T-cell (primary cell): ENCODE measurements around the gene PWWP2A. TPM values are rescaled to one million over a fixed set of nuclear protein-coding genes. Genes with fewer than 3 reads are reported as not detected.

Source experiments
- ATAC-seq, 4 experiments: fragments of 200-7000 bp in 3 of 4; fragments of 150-1000 bp in 1 of 4; cut with Tn5 transposase; replicated peaks in 1 of 4; 1 replicate in 3 of 4; 2 replicates in 1 of 4; pipeline ENCODE4 v1.10.0; 2021; ENCODE audit warnings: moderate library complexity in 3 of 4, mild to moderate bottlenecking in 2 of 4, moderate number of reproducible peaks in 1 of 4
- CTCF ChIA-PET, 2 donors: fragments of 300-600 bp; sonication (Branson Sonifier 250); formaldehyde crosslinking; loops; one replicate each; lab custom pipeline; 2022; ENCODE audit warnings: antibody characterized with exemption in 2 of 2; lab: Charles Lee
- POLR2A ChIA-PET, 2 donors: fragments of 300-600 bp; sonication (Branson Sonifier 250); formaldehyde crosslinking; loops; one replicate each; lab custom pipeline; 2022; ENCODE audit warnings: antibody characterized with exemption in 2 of 2; lab: Charles Lee
- DNase-seq, 35 experiments: peaks; one replicate each; pipeline versions ENCODE4 v3.0.0 to v3.0.0-alpha.2; 2013 to 2023
- H3K27ac ChIP-seq: one replicate; pipeline ENCODE4 v1.5.1; 2013; ENCODE audit warnings: low read length
- H3K27me3 ChIP-seq, 2 experiments: replicated peaks in 1 of 2; 1 replicate in 1 of 2; 2 replicates in 1 of 2; pipeline versions ENCODE4 v1.6.1 to v1.7.0; 2013; ENCODE audit warnings: low read length in 1 of 2, mixed read lengths in 1 of 2; ENCODE audit not compliant: control insufficient read depth in 2 of 2, insufficient read depth in 2 of 2; ENCODE audit errors: extremely low read depth in 1 of 2
- H3K36me3 ChIP-seq, 2 donors: 1 replicate in 1 of 2; 2 replicates in 1 of 2; pipeline versions ENCODE4 v1.6.1 to v1.7.0; 2013; ENCODE audit warnings: low read length in 1 of 2; ENCODE audit not compliant: control insufficient read depth in 2 of 2, insufficient read depth in 1 of 2; ENCODE audit errors: extremely low read depth in 1 of 2
- H3K4me1 ChIP-seq, 2 experiments: 1 replicate in 1 of 2; 2 replicates in 1 of 2; pipeline versions ENCODE4 v1.6.1 to v1.7.0; 2013; ENCODE audit warnings: low read length in 2 of 2, mixed read lengths in 1 of 2; ENCODE audit not compliant: insufficient read depth in 2 of 2, control insufficient read depth in 1 of 2; ENCODE audit errors: extremely low read depth in 1 of 2
- H3K4me3 ChIP-seq, 2 donors: 1 replicate in 1 of 2; 2 replicates in 1 of 2; pipeline versions ENCODE4 v1.5.1 to v1.7.0; 2013; ENCODE audit warnings: mild to moderate bottlenecking in 2 of 2, low read length in 1 of 2, moderate library complexity in 1 of 2; ENCODE audit not compliant: control insufficient read depth in 1 of 2; ENCODE audit errors: extremely low read depth in 1 of 2
- H3K9me3 ChIP-seq: 2 replicates; pipeline ENCODE4 v1.7.0; 2013
- H3K27ac Mint-ChIP-seq, 2 donors: one replicate each; pipeline ENCODE4 v1.8.0; 2020 to 2021; ENCODE audit warnings: mild to moderate bottlenecking in 2 of 2, mixed read lengths in 2 of 2
- H3K27me3 Mint-ChIP-seq, 2 donors: one replicate each; pipeline ENCODE4 v1.8.0; 2021 to 2022; ENCODE audit warnings: mixed read lengths in 2 of 2
- H3K36me3 Mint-ChIP-seq: one replicate; pipeline ENCODE4 v1.8.0; 2021; ENCODE audit warnings: mixed read lengths
- H3K4me1 Mint-ChIP-seq, 3 donors: one replicate each; pipeline ENCODE4 v1.8.0; 2020 to 2022; ENCODE audit warnings: mixed read lengths in 3 of 3, mild to moderate bottlenecking in 1 of 3
- H3K4me3 Mint-ChIP-seq, 3 donors: one replicate each; pipeline ENCODE4 v1.8.0; 2020 to 2022; ENCODE audit warnings: mild to moderate bottlenecking in 3 of 3, mixed read lengths in 3 of 3, moderate library complexity in 3 of 3
- H3K9me3 Mint-ChIP-seq, 3 donors: one replicate each; pipeline ENCODE4 v1.8.0; 2020 to 2022; ENCODE audit warnings: mixed read lengths in 3 of 3
- WGBS: methylation state at CpG from one replicate; pipeline ENCODE4 v1.1.5; 2013; ENCODE audit warnings: missing lambda C conversion rate; ENCODE audit not compliant: insufficient coverage; 5-methylcytosine and 5-hydroxymethylcytosine counted together
- total RNA-seq, 35 experiments: library from RNA in 6 of 35; stranded (reverse) in 6 of 35; fragments of 120-200 nt in 1 of 35; gene quantifications; one replicate each; pipeline versions ENCODE4 v1.2.1 to v1.2.4 and lab custom pipeline; 2013 to 2026

Gene PWWP2A
- total RNA-seq, 5 donors from 2014 or later (not counting 1 experiment from before 2014, with no cell fraction given) = 25.1 to 39.8 (median 36.0) TPM

- peaks cover 24% of the 10 kb centered on the region for H3K36me3 Mint-ChIP-seq
- peak overlapping the region; percentile 36 to 87 (median 41) for H3K4me3 Mint-ChIP-seq
Measured at GRCh38 chr5:160116991-160117390, 2.3 kb downstream of the PWWP2A start.

GRCh38 chr5:160108124-160108523 is 11.1 kb downstream of the PWWP2A start:
- Mint-ChIP-seq H3K4me3 (no peak overlapping the region), H3K4me1 (peaks cover 29 to 39% (median 32%) of the 10 kb centered on the region in 3 donors), H3K9me3 (no peaks in the 10 kb centered on the region), H3K27me3 (no peaks in the 10 kb centered on the region), H3K36me3 (peaks cover 26% of the 10 kb centered on the region), H3K27ac (no peak overlapping the region)
- Histone ChIP-seq H3K36me3 (peaks cover 22 to 52% of the 10 kb centered on the region in 2 donors), H3K4me3 (no peak overlapping the region), H3K27ac (no peak overlapping the region), H3K4me1 (no peaks in the 10 kb centered on the region), H3K27me3 (no peaks in the 10 kb centered on the region), H3K9me3 (no peaks in the 10 kb centered on the region)
- ChIA-PET POLR2A (no interaction called here), CTCF (no interaction called here)
- DNase-seq (no peak), ATAC-seq (no peak)
- WGBS = 60% methylated on average over 1 of the region's 2 CpGs

More at GRCh38 chr5:160116991-160117390, 2.3 kb downstream of the PWWP2A start:
- peaks cover 9 to 28% of the 10 kb centered on the region in 2 donors for H3K36me3 ChIP-seq
- ChIA-PET CTCF (no interaction called here), POLR2A (no interaction called here)
- DNase-seq = no peak
- no peak for ATAC-seq
- H3K27ac ChIP-seq = no peak overlapping the region
- peaks cover 12 to 32% (median 30%) of the 10 kb centered on the region in 3 donors for H3K4me1 Mint-ChIP-seq
- 100% methylated on average over 6 of the region's 7 CpGs for WGBS
- H3K27ac Mint-ChIP-seq = no peak overlapping the region
- peaks cover 4 to 17% of the 10 kb centered on the region in 2 experiments for H3K4me1 ChIP-seq
- no peaks in the 10 kb centered on the region for H3K27me3 Mint-ChIP-seq
- H3K4me3 ChIP-seq = no peak overlapping the region
- H3K9me3 Mint-ChIP-seq = no peaks in the 10 kb centered on the region
- H3K9me3 ChIP-seq = no peaks in the 10 kb centered on the region
- H3K27me3 ChIP-seq = no peaks in the 10 kb centered on the region

GRCh38 chr5:160105686-160106360 is 13.4 kb downstream of the PWWP2A start:
- Histone ChIP-seq H3K9me3 (no peaks in the 10 kb centered on the region), H3K4me3 (no peak overlapping the region), H3K4me1 (no peaks in the 10 kb centered on the region), H3K27me3 (no peaks in the 10 kb centered on the region), H3K27ac (no peak overlapping the region), H3K36me3 (peaks cover 17 to 40% of the 10 kb centered on the region in 2 donors)
- ChIA-PET CTCF (interaction anchor here in 1 of 2 donors (0.8 kb wide), 1 partner anchor 94 kb away, joined by 4 read pairs; no protein-coding TSS in a partner anchor), POLR2A (no interaction called here)
- Mint-ChIP-seq H3K4me1 (peaks cover 28 to 38% (median 33%) of the 10 kb centered on the region in 3 donors), H3K27me3 (no peaks in the 10 kb centered on the region), H3K36me3 (peaks cover 24% of the 10 kb centered on the region), H3K4me3 (no peak overlapping the region), H3K27ac (peak overlapping the region in 1 of 2 donors; percentile 19), H3K9me3 (no peaks in the 10 kb centered on the region)
- WGBS = no CpG with 5 or more reads among the region's 4 CpGs
- DNase-seq = no peak
- ATAC-seq = no peak

GRCh38 chr5:160097991-160098390 is 21.3 kb downstream of the PWWP2A start:
- Mint-ChIP-seq H3K36me3 (peaks cover 36% of the 10 kb centered on the region), H3K4me1 (peaks cover 6 to 8% (median 7%) of the 10 kb centered on the region in 3 donors), H3K27ac (no peak overlapping the region), H3K4me3 (no peak overlapping the region), H3K9me3 (no peaks in the 10 kb centered on the region), H3K27me3 (no peaks in the 10 kb centered on the region)
- Histone ChIP-seq H3K4me1 (no peaks in the 10 kb centered on the region), H3K4me3 (no peak overlapping the region), H3K36me3 (peaks cover 5 to 17% of the 10 kb centered on the region in 2 donors), H3K9me3 (no peaks in the 10 kb centered on the region), H3K27ac (no peak overlapping the region), H3K27me3 (no peaks in the 10 kb centered on the region)
- ATAC-seq (no peak), DNase-seq (no peak)
- POLR2A ChIA-PET = no interaction called here
- no CpG with 5 or more reads among the region's 4 CpGs for WGBS
- CTCF ChIA-PET = no interaction called here

GRCh38 chr5:160096178-160096577 is 23.1 kb downstream of the PWWP2A start:
- Mint-ChIP-seq H3K27ac (no peak overlapping the region), H3K9me3 (no peaks in the 10 kb centered on the region), H3K27me3 (no peaks in the 10 kb centered on the region), H3K4me1 (peaks cover 7% of the 10 kb centered on the region in 3 donors), H3K36me3 (peaks cover 42% of the 10 kb centered on the region), H3K4me3 (no peak overlapping the region)
- ChIA-PET CTCF (no interaction called here), POLR2A (no interaction called here)
- H3K9me3 ChIP-seq = no peaks in the 10 kb centered on the region
- H3K4me1 ChIP-seq = no peaks in the 10 kb centered on the region
- peaks cover 15 to 23% of the 10 kb centered on the region in 2 donors for H3K36me3 ChIP-seq
- H3K27me3 ChIP-seq = no peaks in the 10 kb centered on the region
- ATAC-seq (no peak), DNase-seq (no peak)
- no peak overlapping the region for H3K4me3 ChIP-seq
- 100% methylated on average over 2 of the region's 2 CpGs for WGBS
- H3K27ac ChIP-seq = no peak overlapping the region

GRCh38 chr5:160092960-160093707 is 26.1 kb downstream of the PWWP2A start:
- WGBS = 75% methylated on average over 4 of the region's 11 CpGs

More at GRCh38 chr5:160092960-160093707, 26.1 kb downstream of the PWWP2A start:
- peaks cover 45% of the 10 kb centered on the region for H3K36me3 Mint-ChIP-seq
- Histone ChIP-seq H3K27me3 (no peaks in the 10 kb centered on the region), H3K36me3 (peaks cover 12 to 20% of the 10 kb centered on the region in 2 donors), H3K9me3 (no peaks in the 10 kb centered on the region), H3K4me3 (no peak overlapping the region), H3K27ac (no peak overlapping the region), H3K4me1 (no peaks in the 10 kb centered on the region)
- CTCF ChIA-PET = interaction anchor here (0.6 to 0.9 kb wide), 2 partner anchors 26 to 1932 kb away, joined by 3 to 6 read pairs; partner anchors contain the start of gene PWWP2A (in 1 of the 2)
- ATAC-seq (no peak), DNase-seq (no peak)
- H3K27ac Mint-ChIP-seq = peak overlapping the region in 1 of 2 donors; percentile 34
- H3K4me3 Mint-ChIP-seq = no peak overlapping the region
- POLR2A ChIA-PET = interaction anchor here in 1 of 2 donors (0.6 kb wide), 2 partner anchors 26 to 230 kb away, joined by 3 to 5 read pairs; no protein-coding TSS in a partner anchor
- H3K4me1 Mint-ChIP-seq = peaks cover 7 to 12% (median 9%) of the 10 kb centered on the region in 3 donors
- no peaks in the 10 kb centered on the region for H3K27me3 Mint-ChIP-seq
- H3K9me3 Mint-ChIP-seq = no peaks in the 10 kb centered on the region
